ENCODE measurements around the gene OR2AE1. TPM values are rescaled to one million over a fixed set of nuclear protein-coding genes. Genes with fewer than 3 reads are reported as not detected.
A peak's percentile ranks its signal among the peaks of the same experiment; 100 is the strongest.

OR2AE1 gene
- total and polyA plus RNA-seq, 2 of the 13 experiments (the other 11 are each of a cell fraction or from before 2014, with no cell fraction given): not detected

GRCh38 chr7:99918959-99919813, 42.4 kb upstream of the OR2AE1 start, which contains the start of gene TRIM4 (continued):
- TF ChIP-seq SNAPC5 (CRISPR knock-in tag; IDR thresholded peaks at IDR 0.05; ENCODE audit: borderline replicate concordance) (no peak), ZNF513 (CRISPR knock-in tag; conservative IDR thresholded peaks at IDR 0.05) (no peak), NR2C2 (CRISPR knock-in tag; IDR thresholded peaks at IDR 0.05; ENCODE audit: borderline replicate concordance) (peak; percentile 98), HOXA9 (CRISPR knock-in tag; IDR thresholded peaks at IDR 0.05; ENCODE audit: borderline replicate concordance) (peak; percentile 68; the same call in 1 of the 2 replicates), ZBTB46 (CRISPR knock-in tag; IDR thresholded peaks at IDR 0.05; ENCODE audit: borderline replicate concordance) (no peak), ZNF326 (CRISPR knock-in tag; IDR thresholded peaks at IDR 0.05; ENCODE audit: borderline replicate concordance) (no peak), SIX4 (CRISPR knock-in tag; IDR thresholded peaks at IDR 0.05) (no peak), ZNF362 (CRISPR knock-in tag; IDR thresholded peaks at IDR 0.05; ENCODE audit: borderline replicate concordance) (peak; percentile 50; the same call in 1 of the 2 replicates), KLF6 (CRISPR knock-in tag; IDR thresholded peaks at IDR 0.05) (peak; percentile 60), RFX5 (IDR thresholded peaks at IDR 0.05; ENCODE audit: low read depth, low read length) (no peak), ZFP36 (IDR thresholded peaks at IDR 0.05; ENCODE audit: borderline replicate concordance, low read depth, low read length, partially characterized antibody) (no peak), ETV5 (CRISPR knock-in tag; IDR thresholded peaks at IDR 0.05; ENCODE audit: borderline replicate concordance) (peak; percentile 81), ZNF552 (CRISPR knock-in tag; IDR thresholded peaks at IDR 0.05; ENCODE audit: borderline replicate concordance) (0 out of 2 replicates have a peak, but pooled peaks have one; percentile 12), ZNF569 (CRISPR knock-in tag; IDR thresholded peaks at IDR 0.05; ENCODE audit: borderline replicate concordance) (no peak)
